MG63 (cell line): ENCODE results near the gene TBC1D16. TPM values are rescaled to one million over a fixed set of nuclear protein-coding genes. Genes with fewer than 3 reads are reported as not detected.
"Not testable (repeated sequence)": the region's sequence is repeated elsewhere in the genome, so short reads cannot be mapped to it uniquely, and the experiment has no call there.

ENCODE experiments used
- DNase-seq: peaks from one replicate; pipeline ENCODE4 v3.0.0-alpha.2; 2020
- H3K27me3 ChIP-seq: fragments of 250-450 bp; sonication (Bioruptor Pico); 2 replicates; pipeline ENCODE4 v1.5.1; 2020; ENCODE audit warnings: mild to moderate bottlenecking, moderate library complexity
- H3K36me3 ChIP-seq: fragments of 250-450 bp; sonication (Bioruptor Pico); 2 replicates; pipeline ENCODE4 v1.5.1; 2020; ENCODE audit warnings: mild to moderate bottlenecking, moderate library complexity
- H3K4me3 ChIP-seq: fragments of 250-450 bp; sonication (Bioruptor Pico); 2 replicates; pipeline ENCODE4 v1.5.1; 2020; ENCODE audit warnings: mild to moderate bottlenecking, moderate library complexity
- H3K9me3 ChIP-seq: fragments of 250-450 bp; sonication (Bioruptor Pico); 2 replicates; pipeline ENCODE4 v1.5.1; 2020; ENCODE audit warnings: mild to moderate bottlenecking, moderate library complexity
- total RNA-seq: library from RNA; depleted of rRNA; stranded (reverse); fragments of >200 nt; shearing (Covaris generic); gene quantifications from 2 replicates; pipeline ENCODE4 v1.2.3, GENCODE V29; 2014; ENCODE audit warnings: low replicate concordance

TBC1D16 gene
- total RNA-seq, 1 experiment from 2014 or later, result 15.0 TPM

- no peaks in the 10 kb centered on the region; the same call in 1 of the 2 replicates for H3K9me3 ChIP-seq
- peaks cover 1% of the 10 kb centered on the region; the same call in 1 of the 2 replicates for H3K27me3 ChIP-seq
Observed at GRCh38 chr17:79904865-79905264, 130.8 kb downstream of the TBC1D16 start.

GRCh38 chr17:79902146-79902791, 133.4 kb downstream of the TBC1D16 start:
- Histone ChIP-seq H3K4me3 (no peak overlapping the region), H3K36me3 (no peaks in the 10 kb centered on the region), H3K9me3 (no peaks in the 10 kb centered on the region; the same call in 1 of the 2 replicates), H3K27me3 (peaks cover 9% of the 10 kb centered on the region; the same call in 1 of the 2 replicates)
- peak; percentile 60 for DNase-seq

More at GRCh38 chr17:79904865-79905264, 130.8 kb downstream of the TBC1D16 start:
- Histone ChIP-seq H3K36me3 (no peaks in the 10 kb centered on the region), H3K4me3 (no peak overlapping the region)
- no peak for DNase-seq

GRCh38 chr17:79901131-79901530, 134.5 kb downstream of the TBC1D16 start:
- Histone ChIP-seq H3K27me3 (peaks cover 9% of the 10 kb centered on the region; the same call in 1 of the 2 replicates), H3K9me3 (no peaks in the 10 kb centered on the region; the same call in 1 of the 2 replicates), H3K36me3 (no peaks in the 10 kb centered on the region), H3K4me3 (no peak overlapping the region)
- no peak for DNase-seq

- Histone ChIP-seq H3K9me3 (no peaks in the 10 kb centered on the region), H3K27me3 (peaks cover 11% of the 10 kb centered on the region; the same call in 1 of the 2 replicates), H3K36me3 (no peaks in the 10 kb centered on the region), H3K4me3 (no peak overlapping the region)
- no peak for DNase-seq
Observed at GRCh38 chr17:79899584-79899983, 136.1 kb downstream of the TBC1D16 start.

GRCh38 chr17:79897243-79898063, 138.2 kb downstream of the TBC1D16 start:
- Histone ChIP-seq H3K9me3 (no peaks in the 10 kb centered on the region), H3K4me3 (no peak overlapping the region), H3K36me3 (no peaks in the 10 kb centered on the region), H3K27me3 (peaks cover 11% of the 10 kb centered on the region; the same call in 1 of the 2 replicates)
- no peak for DNase-seq

GRCh38 chr17:79893457-79893856, 142.2 kb downstream of the TBC1D16 start:
- DNase-seq, result not testable (repeated sequence)

GRCh38 chr17:79892457-79893241, 143.0 kb downstream of the TBC1D16 start:
- 0 out of 2 replicates have a peak, but pooled peaks cover 3% of the 10 kb centered on the region for H3K27me3 ChIP-seq
- no peak overlapping the region for H3K4me3 ChIP-seq
- no peak for DNase-seq
- no peaks in the 10 kb centered on the region for H3K36me3 ChIP-seq
- no peaks in the 10 kb centered on the region for H3K9me3 ChIP-seq

More at GRCh38 chr17:79893457-79893856, 142.2 kb downstream of the TBC1D16 start:
- H3K4me3 ChIP-seq, H3K27me3 ChIP-seq, H3K9me3 ChIP-seq, H3K36me3 ChIP-seq: not testable (repeated sequence)

GRCh38 chr17:79891113-79891730, 144.4 kb downstream of the TBC1D16 start:
- H3K36me3 ChIP-seq, result no peaks in the 10 kb centered on the region
- 0 out of 2 replicates have a peak, but pooled peaks cover 3% of the 10 kb centered on the region for H3K27me3 ChIP-seq
- DNase-seq, result no peak
- no peak overlapping the region for H3K4me3 ChIP-seq
- H3K9me3 ChIP-seq, result no peaks in the 10 kb centered on the region

GRCh38 chr17:79890706-79891105, 145.0 kb downstream of the TBC1D16 start:
- no peaks in the 10 kb centered on the region for H3K36me3 ChIP-seq
- no peaks in the 10 kb centered on the region for H3K9me3 ChIP-seq
- 0 out of 2 replicates have a peak, but pooled peaks cover under 1% of the 10 kb centered on the region for H3K27me3 ChIP-seq
- no peak overlapping the region for H3K4me3 ChIP-seq
- DNase-seq, result peak; percentile 62

- Histone ChIP-seq H3K9me3 (no peaks in the 10 kb centered on the region), H3K4me3 (no peak overlapping the region), H3K27me3 (no peaks in the 10 kb centered on the region), H3K36me3 (no peaks in the 10 kb centered on the region)
- peak; percentile 90 for DNase-seq
Observed at GRCh38 chr17:79888811-79889634, 146.6 kb downstream of the TBC1D16 start.

GRCh38 chr17:79888009-79888540, 147.6 kb downstream of the TBC1D16 start:
- H3K9me3 ChIP-seq, result no peaks in the 10 kb centered on the region
- no peaks in the 10 kb centered on the region for H3K27me3 ChIP-seq
- no peak overlapping the region for H3K4me3 ChIP-seq
- DNase-seq, result no peak
- H3K36me3 ChIP-seq, result no peaks in the 10 kb centered on the region

GRCh38 chr17:79887451-79887991, 148.2 kb downstream of the TBC1D16 start:
- H3K4me3 ChIP-seq, result no peak overlapping the region
- H3K27me3 ChIP-seq, result no peaks in the 10 kb centered on the region
- no peaks in the 10 kb centered on the region for H3K9me3 ChIP-seq
- DNase-seq, result no peak
- H3K36me3 ChIP-seq, result no peaks in the 10 kb centered on the region

- no peak for DNase-seq
- no peaks in the 10 kb centered on the region for H3K36me3 ChIP-seq
Observed at GRCh38 chr17:79883202-79883601, 152.5 kb downstream of the TBC1D16 start.

More at GRCh38 chr17:79883202-79883601, 152.5 kb downstream of the TBC1D16 start:
- Histone ChIP-seq H3K9me3 (no peaks in the 10 kb centered on the region), H3K27me3 (no peaks in the 10 kb centered on the region), H3K4me3 (no peak overlapping the region)
